AG09319 (cell line): ENCODE data around the gene FYN.

Source experiments
- DNase-seq: peaks from one replicate; pipeline ENCODE4 v3.0.0-alpha.2; 2010; ENCODE audit warnings: low read depth; ENCODE audit errors: extremely low read depth
- CTCF ChIP-seq: IDR thresholded peaks from 2 replicates; pipeline ENCODE4 v1.5.1; 2011; ENCODE audit warnings: low read depth, mild to moderate bottlenecking, inconsistent platforms, low read length, moderate library complexity

Gene FYN

DNA sequence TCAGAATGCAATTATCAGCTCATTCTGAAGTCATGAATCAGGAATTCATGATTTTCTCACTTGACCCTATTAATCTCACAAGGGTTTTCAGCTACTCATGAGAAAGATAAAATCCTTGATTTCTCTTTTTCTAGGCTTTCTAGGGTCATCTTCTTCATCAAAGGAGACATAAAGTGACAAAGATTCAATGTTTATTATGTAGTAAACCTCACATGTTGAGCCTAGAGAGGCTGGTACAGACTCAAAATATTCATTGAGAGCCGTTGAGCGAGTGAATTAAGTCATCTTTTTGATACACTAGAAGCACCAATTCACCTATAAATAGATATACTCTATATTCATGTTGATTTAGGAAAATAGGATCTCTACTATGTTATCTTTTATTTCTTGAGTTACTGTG, 162.8 kb downstream of the FYN start:
- no peak for TF ChIP-seq CTCF

DNA sequence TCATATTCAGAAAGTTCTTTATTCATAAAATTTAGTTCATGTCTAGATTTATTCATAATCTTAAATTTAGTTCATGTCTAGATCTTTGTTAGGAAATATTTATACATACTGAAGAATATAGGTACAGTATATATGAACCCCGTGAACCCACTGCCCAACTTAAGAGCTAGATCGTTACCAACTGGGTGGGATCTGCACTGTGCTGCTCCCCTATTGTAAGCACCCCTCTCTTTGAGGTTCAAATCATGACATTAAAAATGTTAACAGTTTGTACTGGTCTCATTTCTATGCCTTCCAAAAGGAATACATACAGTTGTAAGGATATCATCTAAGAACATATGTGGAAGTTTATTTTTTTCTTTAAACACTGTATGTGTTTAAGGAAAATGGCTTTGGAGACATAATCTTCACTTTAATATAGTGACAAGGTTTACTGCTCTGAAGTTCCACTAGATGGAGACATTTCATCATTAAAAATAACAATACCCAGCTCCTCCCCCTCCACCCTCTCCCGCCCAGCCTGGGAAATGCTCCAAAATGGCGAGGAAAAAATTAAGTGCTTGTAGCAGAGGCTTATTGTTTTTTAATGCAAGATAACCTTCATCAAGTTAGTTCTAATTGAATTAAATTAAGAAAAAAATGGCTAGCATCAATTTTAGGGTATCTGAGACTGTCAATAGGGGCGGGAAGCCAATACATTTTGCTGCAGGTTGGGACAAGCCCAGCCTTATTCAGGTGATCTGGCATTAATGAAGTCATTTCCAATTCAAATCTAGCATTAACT, 163.4 kb downstream of the FYN start:
- TF ChIP-seq CTCF, result peak; percentile 45
- DNase-seq, result peak; percentile 54

More for the DNA sequence above, 162.8 kb downstream of the FYN start:
- DNase-seq, result no peak

- no peak for TF ChIP-seq CTCF
- no peak for DNase-seq
Measured at GRCh38 chr6:111709201-111709600, 164.1 kb downstream of the FYN start.

GRCh38 chr6:111707773-111708172, 165.5 kb downstream of the FYN start:
- no peak for TF ChIP-seq CTCF
- DNase-seq, result no peak

DNA sequence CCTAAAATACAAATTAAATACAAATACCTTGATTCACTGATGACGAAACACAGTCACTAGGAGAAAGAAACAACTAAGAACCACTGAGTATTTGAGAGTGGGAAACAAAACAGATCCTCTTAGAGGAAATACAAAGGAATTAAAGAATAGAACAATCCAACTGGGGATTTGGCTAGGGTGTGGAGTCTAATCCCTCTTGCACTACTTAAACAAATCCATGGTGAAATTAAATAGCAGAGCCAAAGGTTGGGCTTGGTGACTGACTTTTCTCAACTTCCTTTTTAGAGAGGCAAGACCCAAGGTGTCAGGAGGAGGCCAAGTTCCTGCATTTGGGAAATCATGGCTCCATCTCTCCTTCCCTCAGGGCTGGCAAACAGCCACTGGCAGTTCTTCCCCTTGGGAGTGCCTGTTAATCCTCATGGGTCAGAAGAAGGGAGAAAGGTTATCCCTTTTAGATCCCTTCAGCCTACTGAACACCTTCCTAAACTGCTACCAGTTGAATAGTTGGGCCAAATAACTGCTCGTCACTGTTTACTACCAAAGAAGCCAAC, 166.3 kb downstream of the FYN start:
- no peak for DNase-seq
- no peak for TF ChIP-seq CTCF

GRCh38 chr6:111703723-111704122, 169.5 kb downstream of the FYN start:
- no peak for TF ChIP-seq CTCF
- no peak for DNase-seq

GRCh38 chr6:111702268-111702667, 171.0 kb downstream of the FYN start:
- TF ChIP-seq CTCF, result no peak
- DNase-seq, result no peak
